GM18519 (cell line): Measurements from ENCODE around the gene DERL3.

Source experiments
- ATAC-seq: cut with Tn5 transposase; IDR thresholded peaks from one replicate; pipeline ENCODE4 v1.9.1; 2021; ENCODE audit warnings: mild to moderate bottlenecking, moderate library complexity; ENCODE audit not compliant: unreplicated experiment, low FRiP score

DERL3 gene

GRCh38 chr22:23847991-23848864 is 9.4 kb upstream of the DERL3 start:
- no peak for ATAC-seq

- ATAC-seq, result no peak
These were observed 8.6 kb upstream of the DERL3 start for GRCh38 chr22:23847310-23847920.

- ATAC-seq, result no peak
These were observed 7.3 kb upstream of the DERL3 start for GRCh38 chr22:23846081-23846469.

- ATAC-seq, result no peak
These were observed 6.7 kb upstream of the DERL3 start for GRCh38 chr22:23845265-23846080.

GRCh38 chr22:23844739-23845202 is 6.0 kb upstream of the DERL3 start:
- no peak for ATAC-seq

GRCh38 chr22:23842599-23842998 is 3.8 kb upstream of the DERL3 start:
- ATAC-seq, result no peak

- ATAC-seq, result no peak
These were observed 3.1 kb upstream of the DERL3 start for GRCh38 chr22:23841736-23842445.

- no peak for ATAC-seq
These were observed 2.5 kb upstream of the DERL3 start for GRCh38 chr22:23841292-23841691.

- no peak for ATAC-seq
These were observed 1.2 kb upstream of the DERL3 start for GRCh38 chr22:23840026-23840425.

- ATAC-seq, result no peak
These were observed 710 bp downstream of the DERL3 start for GRCh38 chr22:23837911-23838680.

GRCh38 chr22:23837496-23837859 is 1.3 kb downstream of the DERL3 start:
- ATAC-seq, result no peak

- no peak for ATAC-seq
These were observed 1.9 kb downstream of the DERL3 start for GRCh38 chr22:23836692-23837495.

- ATAC-seq, result no peak
These were observed 2.5 kb downstream of the DERL3 start for GRCh38 chr22:23836281-23836680.

GRCh38 chr22:23835484-23836144 is 3.2 kb downstream of the DERL3 start:
- ATAC-seq, result no peak

- ATAC-seq, result no peak
These were observed 3.9 kb downstream of the DERL3 start for GRCh38 chr22:23834793-23835483.

- ATAC-seq, result no peak
These were observed 4.4 kb downstream of the DERL3 start for GRCh38 chr22:23834406-23834792.

GRCh38 chr22:23833911-23834317 is 4.9 kb downstream of the DERL3 start:
- ATAC-seq, result no peak
